H9 (cell line): Measurements from ENCODE around the gene OR52E6. TPM values are rescaled to one million over a fixed set of nuclear protein-coding genes. Genes with fewer than 3 reads are reported as not detected.

Experiments
- DNase-seq: peaks from one replicate; pipeline ENCODE4 v3.0.0-alpha.2; 2017
- H2AFZ ChIP-seq: one replicate; pipeline ENCODE4 v1.6.1; 2013; ENCODE audit warnings: mild to moderate bottlenecking, low read length, control low read depth, moderate library complexity
- H2AK5ac ChIP-seq: 2 replicates; pipeline ENCODE4 v1.6.1; 2013; ENCODE audit warnings: low read length, control low read depth, mixed read lengths; ENCODE audit not compliant: insufficient read length
- H2BK120ac ChIP-seq: one replicate; pipeline ENCODE4 v1.6.1; 2013; ENCODE audit warnings: low read depth, mild to moderate bottlenecking, low read length, control low read depth, inconsistent platforms; ENCODE audit not compliant: poor library complexity, severe bottlenecking
- H2BK12ac ChIP-seq: 2 replicates; pipeline ENCODE4 v1.6.1; 2013; ENCODE audit warnings: low read length, control low read depth, mixed read lengths, low read depth; ENCODE audit not compliant: insufficient read length
- H2BK15ac ChIP-seq: 2 replicates; pipeline ENCODE4 v1.6.1; 2013; ENCODE audit warnings: low read depth, low read length, control low read depth
- H2BK20ac ChIP-seq: one replicate; pipeline ENCODE4 v1.6.1; 2013; ENCODE audit warnings: low read depth, mild to moderate bottlenecking, low read length, control low read depth, inconsistent platforms; ENCODE audit not compliant: poor library complexity, severe bottlenecking
- H2BK5ac ChIP-seq: 2 replicates; pipeline ENCODE4 v1.6.1; 2013; ENCODE audit warnings: low read length, control low read depth, mixed read lengths; ENCODE audit not compliant: insufficient read length
- H3K14ac ChIP-seq: 2 replicates; pipeline ENCODE4 v1.6.1; 2013; ENCODE audit warnings: low read length, control low read depth; ENCODE audit not compliant: insufficient read depth
- H3K18ac ChIP-seq: 2 replicates; pipeline ENCODE4 v1.6.1; 2013; ENCODE audit warnings: low read depth, mild to moderate bottlenecking, mixed read lengths, low read length, control low read depth; ENCODE audit not compliant: insufficient read length
- H3K23ac ChIP-seq: 2 replicates; pipeline ENCODE4 v1.6.1; 2013; ENCODE audit warnings: low read length, control low read depth, mixed read lengths, low read depth; ENCODE audit not compliant: insufficient read length
- H3K23me2 ChIP-seq: 2 replicates; pipeline ENCODE4 v1.6.1; 2013; ENCODE audit warnings: low read depth, mild to moderate bottlenecking, mixed read lengths, low read length, control low read depth; ENCODE audit not compliant: insufficient read length, poor library complexity, severe bottlenecking
- H3K27ac ChIP-seq: 2 replicates; pipeline ENCODE4 v1.5.1; 2013; ENCODE audit warnings: low read length, control low read depth, mixed read lengths, low read depth; ENCODE audit not compliant: insufficient read length
- H3K27me3 ChIP-seq: 2 replicates; pipeline ENCODE4 v1.6.1; 2013; ENCODE audit warnings: low read length, control low read depth, inconsistent platforms; ENCODE audit not compliant: insufficient read depth
- H3K4ac ChIP-seq: 2 replicates; pipeline ENCODE4 v1.6.1; 2013; ENCODE audit warnings: low read depth, mild to moderate bottlenecking, control low read depth, inconsistent platforms, low read length, moderate library complexity
- H3K4me1 ChIP-seq: 2 replicates; pipeline ENCODE4 v1.6.1; 2013; ENCODE audit warnings: low read length, control low read depth, inconsistent platforms; ENCODE audit not compliant: insufficient read depth
- H3K4me2 ChIP-seq: 2 replicates; pipeline ENCODE4 v1.6.1; 2013; ENCODE audit warnings: low read length, control low read depth, mixed read lengths; ENCODE audit not compliant: insufficient read length, insufficient read depth
- H3K56ac ChIP-seq: 2 replicates; pipeline ENCODE4 v1.6.1; 2013; ENCODE audit warnings: low read depth, mild to moderate bottlenecking, mixed read lengths, low read length, control low read depth; ENCODE audit not compliant: insufficient read length
- H3K79me1 ChIP-seq: 2 replicates; pipeline ENCODE4 v1.6.1; 2013; ENCODE audit warnings: low read depth, mild to moderate bottlenecking, moderate library complexity, low read length, control low read depth, inconsistent platforms; ENCODE audit not compliant: insufficient read depth, poor library complexity, severe bottlenecking
- H3K79me2 ChIP-seq: 2 replicates; pipeline ENCODE4 v1.6.1; 2013; ENCODE audit warnings: low read length, control low read depth, inconsistent platforms; ENCODE audit not compliant: insufficient read depth
- H3K9ac ChIP-seq: 2 replicates; pipeline ENCODE4 v1.6.1; 2013; ENCODE audit warnings: low read length, control low read depth, mixed read lengths; ENCODE audit not compliant: insufficient read length; ENCODE audit errors: extremely low read depth
- H3K9me3 ChIP-seq: one replicate; pipeline ENCODE4 v1.6.1; 2013; ENCODE audit warnings: low read depth, low read length, inconsistent platforms; ENCODE audit not compliant: control insufficient read depth
- H3T11ph ChIP-seq: one replicate; pipeline ENCODE4 v1.6.1; 2013; ENCODE audit warnings: mild to moderate bottlenecking, low read length, control low read depth, inconsistent platforms
- H4K20me1 ChIP-seq: one replicate; pipeline ENCODE4 v1.6.1; 2013; ENCODE audit not compliant: control insufficient read depth, insufficient read length, insufficient read depth
- H4K5ac ChIP-seq: 2 replicates; pipeline ENCODE4 v1.6.1; 2013; ENCODE audit warnings: low read depth, mild to moderate bottlenecking, mixed read lengths, low read length, control low read depth; ENCODE audit not compliant: insufficient read length
- H4K8ac ChIP-seq: replicated peaks from 2 replicates; pipeline ENCODE4 v1.6.1; 2013; ENCODE audit warnings: low read length, control low read depth, mixed read lengths, low read depth; ENCODE audit not compliant: insufficient read length
- H4K91ac ChIP-seq: 2 replicates; pipeline ENCODE4 v1.6.1; 2013; ENCODE audit warnings: low read depth, mild to moderate bottlenecking, moderate library complexity, mixed read lengths, low read length, control low read depth; ENCODE audit not compliant: insufficient read length
- H3K27ac Mint-ChIP-seq, 3 experiments: 2 replicates in 2 of 3; 3 replicates in 1 of 3; pipeline ENCODE4 v1.8.0; 2020 to 2021; ENCODE audit warnings: mixed read lengths in 3 of 3, mild to moderate bottlenecking in 1 of 3, moderate library complexity in 1 of 3
- H3K27me3 Mint-ChIP-seq: 2 replicates; pipeline ENCODE4 v1.8.0; 2021; ENCODE audit warnings: low read depth, mild to moderate bottlenecking, moderate library complexity, mixed read lengths
- H3K36me3 Mint-ChIP-seq, 3 experiments: 2 replicates in 2 of 3; 3 replicates in 1 of 3; pipeline ENCODE4 v1.8.0; 2020 to 2021; ENCODE audit warnings: low read depth in 3 of 3, mixed read lengths in 3 of 3; ENCODE audit not compliant: insufficient read depth in 1 of 3
- H3K4me1 Mint-ChIP-seq, 2 experiments: 2 replicates each; pipeline ENCODE4 v1.8.0; 2020; ENCODE audit warnings: mixed read lengths in 2 of 2
- H3K4me3 Mint-ChIP-seq, 2 experiments: 2 replicates in 1 of 2; 3 replicates in 1 of 2; pipeline ENCODE4 v1.8.0; 2020 to 2021; ENCODE audit warnings: mild to moderate bottlenecking in 2 of 2, mixed read lengths in 2 of 2, moderate library complexity in 1 of 2
- H3K9me3 Mint-ChIP-seq, 2 experiments: 2 replicates in 1 of 2; 3 replicates in 1 of 2; pipeline ENCODE4 v1.8.0; 2020; ENCODE audit warnings: mild to moderate bottlenecking in 2 of 2, mixed read lengths in 2 of 2, moderate library complexity in 1 of 2
- CTCF ChIP-seq: fragments of 200-600 bp; sonication (generic); conservative IDR thresholded peaks from 3 replicates; pipeline ENCODE4 v1.8.0; 2021; ENCODE audit warnings: antibody characterized with exemption, mild to moderate bottlenecking
- WGBS: extraction: QIAGEN DNeasy Blood & Tissue Kit; methylation state at CpG from one replicate; pipeline ENCODE4 v1.1.7; 2013; ENCODE audit warnings: missing lambda C conversion rate, low lambda C conversion rate, mixed read lengths; ENCODE audit not compliant: insufficient read length; ENCODE audit errors: extremely low coverage; 5-methylcytosine and 5-hydroxymethylcytosine counted together
- long read RNA-seq: library from polyadenylated mRNA; unstranded; transcript quantifications from one replicate; pipeline ENCODE4 v2.0.0, GENCODE V29; 2020
- total RNA-seq: library from RNA; stranded (reverse); gene quantifications from 2 replicates; pipeline ENCODE4 v1.2.1, GENCODE V29; 2021

The OR52E6 gene
- not detected in 2 replicates for total RNA-seq
- long read RNA-seq, result 0 reads

- no peak within 1 kb of the TSS for H4K91ac ChIP-seq
- no peaks in the 10 kb centered on the region for H3K9me3 ChIP-seq
- H4K5ac ChIP-seq, result no peak within 1 kb of the TSS
- no peak within 1 kb of the TSS for H2BK120ac ChIP-seq
- H3K36me3 Mint-ChIP-seq, result no peaks in the 10 kb centered on the region
- no peaks in the 10 kb centered on the region for H3K79me1 ChIP-seq
- H3K4me1 ChIP-seq, result no peaks in the 10 kb centered on the region
- H3K9ac ChIP-seq, result no peak within 1 kb of the TSS
- peaks cover 3 to 9% of the 10 kb centered on the region in 2 experiments for H3K4me1 Mint-ChIP-seq
- no peak within 1 kb of the TSS for H3K23ac ChIP-seq
- no peaks in the 10 kb centered on the region; a peak in 1 of 5 replicates for H3K9me3 Mint-ChIP-seq
- no peak for DNase-seq
- no peak within 1 kb of the TSS for H3K4ac ChIP-seq
- H3T11ph ChIP-seq, result no peak within 1 kb of the TSS
- no peak within 1 kb of the TSS for H3K4me2 ChIP-seq
- H3K14ac ChIP-seq, result no peak within 1 kb of the TSS
- no peak within 1 kb of the TSS for H2AFZ ChIP-seq
- H4K8ac ChIP-seq, result no peak within 1 kb of the TSS
- no peak within 1 kb of the TSS for H3K27ac ChIP-seq
- no peak within 1 kb of the TSS for H2BK12ac ChIP-seq
- H3K4me3 Mint-ChIP-seq, result no peak within 1 kb of the TSS
- H3K56ac ChIP-seq, result no peak within 1 kb of the TSS
- H2BK5ac ChIP-seq, result no peak within 1 kb of the TSS
- H3K23me2 ChIP-seq, result no peaks in the 10 kb centered on the region
- H3K27me3 Mint-ChIP-seq, result no peaks in the 10 kb centered on the region; the same call in 1 of the 2 replicates
- H2BK20ac ChIP-seq, result no peak within 1 kb of the TSS
- no peak within 1 kb of the TSS for H3K27ac Mint-ChIP-seq
- no CpG with 5 or more reads among the region's 1 CpG for WGBS
- no peak within 1 kb of the TSS for H2BK15ac ChIP-seq
- no peak within 1 kb of the TSS for H2AK5ac ChIP-seq
- H3K18ac ChIP-seq, result no peak within 1 kb of the TSS
- H3K79me2 ChIP-seq, result no peaks in the 10 kb centered on the region
- no peaks in the 10 kb centered on the region for H4K20me1 ChIP-seq
- no peak for TF ChIP-seq CTCF
- H3K27me3 ChIP-seq, result no peaks in the 10 kb centered on the region
These were observed at the start of gene OR52E6 for GRCh38 chr11:5841797-5842196. TSS of gene OR52E6 (minus strand) at chr11:5841897. CDS start at chr11:5841897, 0 bp downstream.
